ENCODE data around the gene SUN5.

Gene SUN5

DNA sequence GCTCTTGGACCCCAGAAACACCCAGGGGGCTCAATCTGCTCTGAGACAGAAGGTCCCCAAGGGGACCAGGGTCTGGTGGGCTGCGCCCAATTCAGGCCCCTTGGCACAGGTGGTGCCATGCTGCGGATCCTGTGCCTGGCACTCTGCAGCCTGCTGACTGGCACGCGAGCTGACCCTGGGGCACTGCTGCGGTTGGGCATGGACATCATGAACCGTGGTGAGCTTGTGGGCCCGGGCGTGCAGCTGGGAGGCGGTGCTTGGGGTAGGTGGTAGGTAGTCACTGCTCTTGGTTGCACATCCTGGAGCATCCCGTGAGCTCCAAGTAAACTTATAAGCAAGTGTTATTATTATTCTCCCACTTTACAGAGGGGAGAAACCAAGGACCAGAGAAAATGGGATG lies 27.3 kb upstream of the SUN5 start, which contains the start of gene BPIFB6:
BPIFB6 (plus strand) TSS at position 118 of the 400 bp plus-strand sequence; CDS start at position 118, 0 bp downstream.
- no peak within 1 kb of the TSS for H3K4me3 Mint-ChIP-seq
- H3K9me3 Mint-ChIP-seq = peaks cover 5% of the 10 kb centered on the region
- H3K36me3 Mint-ChIP-seq (ENCODE audit: low read depth) = no peaks in the 10 kb centered on the region
- H3K27ac Mint-ChIP-seq = no peak within 1 kb of the TSS
- H3K27me3 Mint-ChIP-seq = no peaks in the 10 kb centered on the region
- no peaks in the 10 kb centered on the region for H3K4me1 Mint-ChIP-seq (ENCODE audit: low read depth)

DNA sequence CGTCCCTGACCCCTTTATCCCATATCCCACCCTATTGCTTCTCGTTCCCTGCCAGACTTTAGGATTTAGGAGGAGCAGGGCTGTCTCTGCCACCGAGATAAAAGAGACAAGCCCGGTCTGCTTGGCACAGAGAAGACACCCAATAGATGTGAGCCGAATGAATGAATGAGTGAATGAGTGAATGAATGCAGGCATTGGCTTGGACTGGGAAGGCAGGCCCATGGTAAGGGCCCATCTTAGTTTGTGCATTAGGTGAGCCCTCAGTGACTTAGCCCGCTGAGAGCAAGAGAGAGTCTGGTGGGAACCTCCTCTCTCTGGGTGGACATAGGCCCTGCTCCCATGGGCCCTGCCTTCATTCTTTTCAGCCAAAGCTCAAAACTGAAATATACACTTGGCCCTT lies 26.3 kb upstream of the SUN5 start:
- Mint-ChIP-seq H3K27me3 (no peaks in the 10 kb centered on the region), H3K27ac (no peak overlapping the region), H3K9me3 (peaks cover 5% of the 10 kb centered on the region), H3K36me3 (ENCODE audit: low read depth) (no peaks in the 10 kb centered on the region), H3K4me1 (ENCODE audit: low read depth) (no peaks in the 10 kb centered on the region), H3K4me3 (no peak overlapping the region)

DNA sequence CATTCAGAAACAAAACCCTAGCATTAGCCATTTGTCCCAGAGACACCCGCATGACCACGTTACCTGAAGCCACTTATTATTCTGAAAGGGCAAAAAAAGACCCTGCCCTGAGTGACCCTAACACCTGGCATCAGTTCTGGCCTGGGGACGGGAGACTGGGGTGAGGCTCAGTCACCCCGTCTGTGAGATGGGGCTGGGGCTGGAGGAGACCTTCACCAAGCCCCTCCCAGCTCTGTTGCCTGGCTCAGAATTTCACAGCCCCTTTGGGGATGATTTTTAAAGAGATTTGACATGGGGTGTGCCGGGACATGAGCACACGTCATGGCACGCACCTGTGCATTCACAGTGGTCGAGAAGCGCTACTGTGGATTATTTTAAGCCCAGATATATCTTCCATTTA lies 25.8 kb upstream of the SUN5 start:
- Mint-ChIP-seq H3K4me1 (ENCODE audit: low read depth) (no peaks in the 10 kb centered on the region), H3K27ac (no peak overlapping the region), H3K36me3 (ENCODE audit: low read depth) (no peaks in the 10 kb centered on the region), H3K9me3 (peaks cover 5% of the 10 kb centered on the region), H3K27me3 (no peaks in the 10 kb centered on the region), H3K4me3 (no peak overlapping the region)

DNA sequence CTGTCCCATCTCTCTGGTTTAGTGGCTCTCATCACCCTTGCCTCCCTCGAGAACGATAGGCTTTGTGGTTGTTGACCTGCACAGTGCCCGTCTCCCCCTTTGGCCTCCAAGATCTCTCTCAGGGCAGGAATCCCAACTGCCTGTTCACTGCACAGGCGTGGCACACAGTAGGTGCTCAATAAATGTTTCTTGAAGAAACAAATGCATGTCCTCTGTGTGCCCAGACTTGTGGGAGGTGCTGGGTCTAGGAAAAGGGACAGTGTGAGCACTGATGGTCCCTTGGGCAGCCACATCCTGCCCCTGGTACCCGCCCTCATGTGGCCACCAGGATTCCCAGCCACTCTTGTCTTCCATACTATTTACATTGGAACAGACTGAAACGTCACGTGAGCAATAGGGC lies 24.6 kb upstream of the SUN5 start:
- Mint-ChIP-seq H3K36me3 (ENCODE audit: low read depth) (no peaks in the 10 kb centered on the region), H3K4me1 (ENCODE audit: low read depth) (no peaks in the 10 kb centered on the region), H3K27me3 (no peaks in the 10 kb centered on the region), H3K4me3 (no peak overlapping the region), H3K9me3 (peaks cover 5% of the 10 kb centered on the region), H3K27ac (no peak overlapping the region)

DNA sequence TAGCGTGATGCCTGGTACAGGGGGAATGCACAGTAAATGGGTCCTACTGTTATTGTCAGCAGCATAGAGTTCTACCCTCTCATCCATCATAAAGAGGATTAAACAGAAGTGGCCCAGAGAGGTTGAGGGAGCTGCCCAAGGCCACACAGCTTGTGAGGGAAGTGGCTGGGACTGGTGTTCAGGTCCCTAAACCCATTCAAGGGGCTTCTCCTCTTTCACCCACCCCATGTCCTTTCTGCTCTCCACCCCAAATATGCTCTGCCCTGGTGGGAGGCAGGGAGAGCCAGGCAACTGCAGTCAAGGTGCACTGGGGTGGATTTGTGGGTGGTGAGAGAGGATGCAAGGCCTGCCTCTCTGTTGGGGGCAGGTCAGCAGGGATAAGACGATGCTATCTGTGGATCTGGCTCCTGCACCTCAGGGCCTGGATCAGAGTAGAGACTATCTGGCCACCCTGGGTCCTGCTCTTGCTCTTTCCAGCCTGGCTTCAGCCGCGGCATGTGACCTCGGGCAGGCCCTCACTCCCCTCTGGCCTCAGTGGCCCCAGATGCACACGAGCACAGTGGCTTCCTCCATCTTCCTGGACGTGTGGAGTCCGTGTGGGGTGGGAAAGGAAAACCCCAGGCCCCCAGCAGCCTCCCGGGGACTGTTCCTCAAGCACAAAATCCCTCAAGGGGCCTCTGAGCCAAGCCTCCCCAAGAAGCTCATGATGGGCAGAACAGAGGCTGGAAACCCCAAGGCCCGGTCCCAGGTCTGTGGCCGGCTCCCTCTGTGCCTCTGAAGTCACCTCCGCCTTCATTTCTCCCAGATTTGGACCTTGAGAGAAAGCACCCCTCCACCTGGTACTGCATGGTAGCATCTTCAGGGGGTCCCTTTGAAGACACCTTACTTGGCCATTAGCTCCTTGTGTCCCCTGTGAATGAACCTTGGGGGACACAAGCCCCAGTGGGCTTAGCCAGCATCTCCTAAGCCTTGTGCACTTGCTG lies 23.8 kb upstream of the SUN5 start:
- no peak overlapping the region for H3K4me3 Mint-ChIP-seq
- H3K9me3 Mint-ChIP-seq = peaks cover 1% of the 10 kb centered on the region
- no peaks in the 10 kb centered on the region for H3K27me3 Mint-ChIP-seq
- no peaks in the 10 kb centered on the region for H3K36me3 Mint-ChIP-seq (ENCODE audit: low read depth)
- no peak overlapping the region for H3K27ac Mint-ChIP-seq
- no peaks in the 10 kb centered on the region for H3K4me1 Mint-ChIP-seq (ENCODE audit: low read depth)

DNA sequence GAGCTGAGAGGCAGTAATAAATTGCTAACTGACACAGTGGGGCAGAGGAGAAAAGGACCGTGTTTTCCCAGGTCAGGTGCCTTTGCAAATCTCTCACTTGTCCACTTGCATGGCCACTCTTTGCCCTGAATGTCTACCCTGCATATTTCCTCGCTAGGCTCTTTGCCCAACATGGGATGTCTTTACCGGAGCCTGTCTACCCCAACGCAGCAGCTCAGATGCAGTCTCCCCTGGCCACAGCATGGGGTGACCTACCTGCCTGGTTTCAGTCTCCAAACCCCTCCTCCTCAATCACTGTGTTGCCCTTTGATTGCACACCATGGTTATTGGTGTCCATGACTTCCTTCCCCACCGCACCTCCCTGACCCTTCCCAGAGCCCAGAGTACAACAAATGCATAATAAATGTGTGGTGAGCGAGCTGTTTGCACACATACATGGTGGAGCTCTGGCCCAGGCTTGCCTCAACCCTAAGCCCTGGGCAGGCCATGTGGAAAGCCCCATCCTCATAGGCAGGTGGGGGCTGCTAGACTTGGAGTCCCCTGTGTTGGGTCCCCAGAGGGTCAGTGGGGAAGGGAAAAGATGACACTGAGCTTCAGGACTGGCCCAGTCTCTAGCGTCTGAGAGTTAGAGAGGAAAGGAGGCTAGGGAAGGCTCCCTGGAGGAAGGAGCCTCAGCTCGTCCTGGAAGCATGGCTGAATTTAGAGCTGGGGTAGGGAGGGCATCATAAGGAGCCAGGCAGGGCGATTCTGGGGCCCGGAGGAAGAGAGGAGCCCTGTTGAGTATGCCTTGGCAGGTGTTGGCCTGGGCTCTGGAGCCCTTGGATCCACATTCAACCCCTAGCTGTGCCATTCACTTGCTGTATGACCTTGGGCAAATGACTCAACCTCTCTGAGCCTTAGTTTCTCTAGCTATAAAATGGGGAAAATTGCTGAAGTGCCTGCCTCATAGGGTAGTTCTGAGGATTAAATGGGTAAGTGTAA lies 22.8 kb upstream of the SUN5 start:
- H3K27ac Mint-ChIP-seq = no peak overlapping the region
- H3K27me3 Mint-ChIP-seq = no peaks in the 10 kb centered on the region
- H3K9me3 Mint-ChIP-seq = no peaks in the 10 kb centered on the region

DNA sequence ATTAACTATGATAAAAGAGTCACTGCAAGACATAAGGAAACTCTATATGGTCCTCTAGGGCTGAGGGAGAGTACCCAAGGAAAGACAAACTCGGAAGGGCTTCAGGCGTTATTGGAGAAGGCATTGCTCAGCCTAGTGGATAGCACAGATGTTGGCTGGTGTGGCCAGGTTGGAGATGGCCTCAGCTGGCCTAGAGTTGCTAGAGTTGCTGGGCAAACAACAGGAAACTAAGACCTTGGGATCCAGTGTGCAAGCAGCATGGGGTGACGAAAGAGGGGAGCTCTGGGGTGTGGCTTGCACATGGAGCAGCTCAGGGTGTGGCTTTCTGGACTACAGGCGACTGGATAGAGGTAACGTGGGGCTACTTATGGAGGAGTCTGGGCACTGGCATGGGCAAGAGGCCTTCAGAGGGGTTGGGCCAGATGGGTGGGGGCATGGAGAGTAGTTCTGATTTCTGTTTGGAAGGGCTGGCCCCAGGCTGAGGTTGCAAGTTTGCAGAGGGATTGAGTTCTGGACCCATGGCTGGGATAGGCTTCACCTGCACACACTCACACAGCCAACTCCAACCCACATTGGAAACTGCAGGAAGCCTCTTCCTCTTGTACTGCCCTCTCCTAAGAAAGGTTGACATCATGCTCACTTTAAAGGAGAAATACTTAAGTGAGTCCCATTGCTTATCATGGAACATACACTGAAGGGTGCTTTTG lies 22.0 kb upstream of the SUN5 start:
- no peaks in the 10 kb centered on the region for H3K27me3 Mint-ChIP-seq
- H3K27ac Mint-ChIP-seq = no peak overlapping the region
- no peaks in the 10 kb centered on the region for H3K4me1 Mint-ChIP-seq (ENCODE audit: low read depth)
- no peaks in the 10 kb centered on the region for H3K36me3 Mint-ChIP-seq (ENCODE audit: low read depth)
- H3K4me3 Mint-ChIP-seq = no peak overlapping the region
- H3K9me3 Mint-ChIP-seq = no peaks in the 10 kb centered on the region

More for the DNA sequence above, 22.8 kb upstream of the SUN5 start:
- no peaks in the 10 kb centered on the region for H3K4me1 Mint-ChIP-seq (ENCODE audit: low read depth)
- H3K36me3 Mint-ChIP-seq (ENCODE audit: low read depth) = no peaks in the 10 kb centered on the region
- H3K4me3 Mint-ChIP-seq = no peak overlapping the region

DNA sequence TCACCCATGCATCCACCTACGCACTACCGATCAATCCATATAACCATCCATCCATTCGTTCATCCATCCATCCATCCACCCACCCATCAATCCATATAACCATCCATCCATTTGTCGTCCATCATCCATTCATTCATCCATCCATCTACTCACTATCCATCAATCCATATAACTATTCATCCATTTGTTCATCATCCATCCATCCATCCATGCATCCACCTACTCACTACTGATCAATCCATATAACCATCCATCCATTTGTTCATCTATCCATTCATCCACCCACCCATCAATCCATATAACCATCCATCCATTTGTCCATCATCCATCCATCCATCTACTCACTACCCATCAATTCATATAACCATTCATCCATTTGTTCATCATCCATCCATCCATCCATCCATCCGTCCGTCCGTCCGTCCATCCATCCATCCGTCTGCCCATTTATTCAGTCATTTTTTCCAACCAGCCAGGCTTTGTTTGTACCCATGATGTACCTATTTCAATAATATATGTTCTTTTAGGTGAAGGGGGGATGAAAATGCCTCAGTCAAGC lies 21.2 kb upstream of the SUN5 start:
- Mint-ChIP-seq H3K4me3 (no peak overlapping the region), H3K4me1 (ENCODE audit: low read depth) (no peaks in the 10 kb centered on the region), H3K36me3 (ENCODE audit: low read depth) (no peaks in the 10 kb centered on the region), H3K9me3 (no peaks in the 10 kb centered on the region), H3K27me3 (no peaks in the 10 kb centered on the region), H3K27ac (no peak overlapping the region)

DNA sequence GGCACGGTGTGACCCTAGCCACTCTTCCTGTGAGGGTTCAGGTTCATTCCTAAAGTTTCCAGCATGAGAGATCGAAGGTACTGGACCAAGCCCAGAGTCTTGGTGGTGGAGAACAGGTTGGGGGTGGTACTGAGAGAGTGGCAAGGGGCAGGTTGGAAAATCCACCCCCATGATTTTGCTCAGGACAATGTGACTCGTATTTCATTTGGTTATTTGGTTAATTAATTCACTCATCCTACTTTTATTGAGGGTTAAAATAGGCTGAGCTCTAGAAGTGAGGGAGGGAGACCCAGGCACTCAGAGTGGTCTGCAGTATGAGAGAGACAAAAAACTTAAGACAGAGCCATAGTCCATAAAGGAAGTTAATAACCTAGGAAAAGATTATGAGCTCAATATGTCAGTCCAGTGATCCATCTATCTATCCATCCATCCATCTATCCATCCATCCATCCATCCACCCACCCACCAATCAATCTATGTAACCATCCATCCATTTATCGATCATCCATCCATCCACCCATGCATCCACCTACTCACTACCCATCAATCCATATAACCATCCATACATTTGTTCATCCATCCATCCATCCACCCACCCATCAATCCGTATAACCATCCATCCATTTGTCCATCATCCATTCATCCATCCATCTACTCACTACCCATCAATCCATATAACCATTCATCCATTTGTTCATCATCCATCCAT lies 20.5 kb upstream of the SUN5 start:
- Mint-ChIP-seq H3K27me3 (no peaks in the 10 kb centered on the region), H3K27ac (no peak overlapping the region), H3K36me3 (ENCODE audit: low read depth) (no peaks in the 10 kb centered on the region), H3K4me1 (ENCODE audit: low read depth) (no peaks in the 10 kb centered on the region), H3K4me3 (no peak overlapping the region), H3K9me3 (no peaks in the 10 kb centered on the region)

DNA sequence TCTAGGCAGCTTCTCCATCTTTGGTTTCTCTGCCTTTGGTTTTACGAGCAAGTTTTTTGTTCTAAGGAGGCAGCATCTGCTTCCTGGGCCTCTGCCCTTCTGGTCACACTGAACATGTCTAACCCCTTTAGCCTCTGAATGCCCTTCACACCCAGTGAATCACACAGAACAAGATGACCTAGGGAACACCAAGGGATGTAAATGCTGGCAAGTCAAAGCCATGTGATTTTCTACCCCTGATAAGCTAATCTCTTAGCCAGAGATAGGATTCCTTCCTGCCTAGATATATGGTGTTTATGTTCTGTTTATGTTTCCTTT lies 20.0 kb upstream of the SUN5 start:
- Mint-ChIP-seq H3K27ac (no peak overlapping the region), H3K9me3 (no peaks in the 10 kb centered on the region), H3K36me3 (ENCODE audit: low read depth) (no peaks in the 10 kb centered on the region), H3K4me1 (ENCODE audit: low read depth) (no peaks in the 10 kb centered on the region), H3K4me3 (no peak overlapping the region), H3K27me3 (no peaks in the 10 kb centered on the region)

DNA sequence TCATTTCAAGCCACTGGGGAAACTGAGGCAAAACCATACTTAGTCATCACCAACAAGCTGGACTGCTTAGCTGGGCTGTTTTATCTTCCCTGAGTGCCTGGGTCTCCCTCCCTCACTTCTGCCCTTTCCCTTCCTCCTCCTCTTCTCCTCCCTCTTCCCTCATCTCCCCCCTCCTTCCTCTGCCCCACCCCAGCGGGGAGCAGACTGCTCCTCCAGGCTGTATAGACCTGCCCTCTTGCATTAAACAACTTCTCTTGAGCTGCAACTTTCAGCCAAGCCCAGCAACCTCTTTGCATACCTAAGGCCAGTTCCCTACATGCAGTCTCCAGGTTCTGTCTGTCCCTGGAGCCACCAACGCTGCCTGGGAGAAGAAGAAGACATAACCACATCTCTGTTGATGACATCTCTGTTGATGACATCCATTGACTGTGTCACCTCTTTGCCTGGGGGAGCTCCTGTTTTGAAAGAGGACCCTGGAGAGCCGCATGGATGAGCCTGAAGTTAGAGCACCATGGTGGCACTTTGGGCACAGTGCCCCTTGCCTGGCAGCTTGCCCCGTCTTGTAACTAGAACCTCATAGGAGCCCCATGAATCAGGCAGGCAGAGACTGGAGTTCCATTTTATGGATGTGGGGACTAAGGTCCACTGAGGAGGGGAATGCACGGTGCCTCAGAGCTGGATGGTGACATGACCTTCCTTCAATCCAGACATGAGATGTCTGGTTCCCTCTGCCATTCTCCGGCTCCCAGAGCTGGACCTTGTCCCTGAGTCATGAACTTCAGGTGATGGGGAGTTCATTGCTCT lies 19.4 kb upstream of the SUN5 start:
- Mint-ChIP-seq H3K4me1 (ENCODE audit: low read depth) (no peaks in the 10 kb centered on the region), H3K9me3 (no peaks in the 10 kb centered on the region), H3K27me3 (no peaks in the 10 kb centered on the region), H3K4me3 (no peak overlapping the region), H3K27ac (no peak overlapping the region), H3K36me3 (ENCODE audit: low read depth) (no peaks in the 10 kb centered on the region)

DNA sequence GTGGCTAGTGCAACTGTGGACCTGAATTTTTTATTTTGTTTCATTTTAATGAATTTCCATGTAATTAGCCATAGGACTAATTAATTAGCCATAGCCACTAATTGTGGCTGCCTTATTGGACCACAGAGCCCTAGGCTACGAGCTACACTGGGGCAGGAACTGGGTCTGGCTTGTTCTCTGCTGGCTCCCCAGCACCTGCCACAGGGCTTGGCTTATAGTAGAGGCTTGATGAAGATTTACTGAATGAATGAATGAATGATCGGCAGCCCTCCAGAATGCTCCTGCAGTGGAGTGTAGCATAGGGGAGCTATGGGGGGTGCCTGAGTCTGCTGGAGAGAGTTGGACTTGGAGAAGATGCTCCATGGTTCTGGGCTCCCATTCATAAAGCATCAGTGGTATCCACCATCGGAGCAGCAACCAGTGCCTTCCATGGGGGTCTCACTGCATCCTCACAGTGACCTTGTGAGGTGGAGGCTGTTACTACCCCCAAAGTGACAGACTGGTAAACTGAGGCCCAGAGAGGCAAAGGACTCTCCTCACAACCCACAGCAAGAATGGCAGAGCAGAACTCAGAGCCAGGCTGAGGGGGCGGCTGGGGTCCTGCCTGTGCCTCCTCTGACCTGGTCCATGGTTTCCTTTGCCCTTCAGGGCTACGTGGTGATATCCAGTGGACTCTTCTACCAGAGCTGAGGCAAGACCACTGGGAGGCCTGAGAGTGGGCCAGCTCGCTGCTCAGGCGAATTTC lies 18.6 kb upstream of the SUN5 start:
- no peaks in the 10 kb centered on the region for H3K27me3 Mint-ChIP-seq
- no peaks in the 10 kb centered on the region for H3K4me1 Mint-ChIP-seq (ENCODE audit: low read depth)
- H3K36me3 Mint-ChIP-seq (ENCODE audit: low read depth) = no peaks in the 10 kb centered on the region
- no peak overlapping the region for H3K4me3 Mint-ChIP-seq
- no peak overlapping the region for H3K27ac Mint-ChIP-seq
- no peaks in the 10 kb centered on the region for H3K9me3 Mint-ChIP-seq

DNA sequence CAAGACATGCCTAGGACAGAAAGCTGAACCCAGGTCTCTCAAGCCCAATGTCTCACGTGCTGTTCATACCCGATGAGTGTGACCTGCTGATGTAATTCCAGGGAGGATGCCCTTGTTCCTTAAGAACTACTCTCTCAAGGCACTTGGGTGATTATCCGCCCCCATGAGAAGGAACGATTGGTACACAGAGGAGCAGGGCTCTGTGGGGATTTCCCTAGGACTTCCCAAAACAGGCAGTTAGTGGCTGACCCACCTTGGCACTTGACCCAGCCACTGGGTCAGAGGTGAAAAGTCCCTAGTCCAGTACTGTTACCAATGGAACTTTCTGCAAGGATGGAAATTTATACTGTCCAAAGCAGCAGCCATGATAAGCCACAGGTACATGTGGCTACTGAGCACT lies 18.1 kb upstream of the SUN5 start:
- Mint-ChIP-seq H3K4me3 (no peak overlapping the region), H3K36me3 (ENCODE audit: low read depth) (no peaks in the 10 kb centered on the region), H3K27me3 (no peaks in the 10 kb centered on the region), H3K27ac (no peak overlapping the region), H3K9me3 (no peaks in the 10 kb centered on the region), H3K4me1 (ENCODE audit: low read depth) (no peaks in the 10 kb centered on the region)
